Endothelial cell of umbilical vein (primary cell): Measurements from ENCODE around the gene MUC20.
"Not testable (repeated sequence)": the region's sequence is repeated elsewhere in the genome, so short reads cannot be mapped to it uniquely, and the experiment has no call there.

Source experiments
- EZH2 ChIP-seq: IDR thresholded peaks from 2 replicates; pipeline ENCODE4 v1.6.1; 2012; ENCODE audit warnings: borderline replicate concordance, low read depth, mild to moderate bottlenecking, moderate library complexity, low read length, inconsistent platforms; ENCODE audit not compliant: severe bottlenecking
- FOS ChIP-seq: IDR thresholded peaks from 2 replicates; pipeline ENCODE4 v1.6.1; 2011; ENCODE audit warnings: mild to moderate bottlenecking, low read length, moderate library complexity, borderline replicate concordance; ENCODE audit not compliant: insufficient read depth
- POLR2A ChIP-seq: IDR thresholded peaks from 2 replicates; pipeline ENCODE4 v1.6.1; 2012; ENCODE audit warnings: low read depth, mild to moderate bottlenecking, control low read depth, low read length
- POLR2AphosphoS5 ChIP-seq: IDR thresholded peaks from 2 replicates; pipeline ENCODE4 v1.6.1; 2012; ENCODE audit warnings: low read depth, mild to moderate bottlenecking, control low read depth, low read length, moderate library complexity; ENCODE audit not compliant: insufficient read depth
- TF ChIP-seq, protein P1 (sequence below), 2 donors: IDR thresholded peaks; 1 replicate in 1 of 2; 2 replicates in 1 of 2; pipeline ENCODE4 v1.5.1; 2011; ENCODE audit warnings: low read length in 2 of 2, mild to moderate bottlenecking in 2 of 2, moderate library complexity in 2 of 2, control low read depth in 1 of 2, inconsistent platforms in 1 of 2, low read depth in 1 of 2; ENCODE audit not compliant: insufficient read depth in 1 of 2; ENCODE audit errors: extremely low read depth in 1 of 2
- TF ChIP-seq, protein P2 (sequence below): IDR thresholded peaks from 2 replicates; pipeline ENCODE4 v1.6.1; 2011; ENCODE audit not compliant: insufficient read depth, insufficient read length

DNA sequence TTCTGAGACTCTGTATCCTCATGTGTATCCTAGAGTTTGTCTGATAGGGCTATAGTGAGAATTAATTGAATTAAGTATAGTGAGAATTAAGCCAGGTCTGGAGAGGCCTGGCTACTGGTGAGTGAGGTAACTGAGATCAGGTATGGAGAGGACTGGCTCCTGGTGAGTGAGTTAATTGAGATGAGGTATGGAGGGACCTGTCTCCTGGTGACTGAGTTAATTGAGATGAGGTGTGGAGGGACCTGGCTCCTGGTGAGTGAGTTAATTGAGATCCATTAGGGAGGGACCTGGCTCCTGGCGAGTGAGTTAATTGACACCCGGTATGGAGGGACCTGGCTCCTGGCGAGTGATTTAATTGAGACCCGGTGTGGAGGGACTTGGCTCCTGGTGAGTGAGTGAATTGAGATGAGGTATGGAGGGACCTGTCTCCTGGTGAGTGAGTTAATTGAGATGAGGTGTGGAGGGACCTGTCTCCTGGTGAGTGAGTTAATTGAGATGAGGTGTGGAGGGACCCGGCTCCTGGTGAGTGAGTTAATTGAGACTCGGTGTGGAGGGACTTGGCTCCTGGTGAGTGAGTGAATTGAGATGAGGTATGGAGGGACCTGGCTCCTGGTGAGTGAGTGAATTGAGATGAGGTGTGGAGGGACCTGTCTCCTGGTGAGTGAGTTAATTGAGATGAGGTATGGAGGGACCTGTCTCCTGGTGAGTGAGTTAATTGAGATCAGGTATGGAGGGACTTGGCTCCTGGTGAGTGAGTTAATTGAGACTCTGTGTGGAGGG is 10.5 kb upstream of the MUC20 start:
- TF ChIP-seq, protein P1, sequence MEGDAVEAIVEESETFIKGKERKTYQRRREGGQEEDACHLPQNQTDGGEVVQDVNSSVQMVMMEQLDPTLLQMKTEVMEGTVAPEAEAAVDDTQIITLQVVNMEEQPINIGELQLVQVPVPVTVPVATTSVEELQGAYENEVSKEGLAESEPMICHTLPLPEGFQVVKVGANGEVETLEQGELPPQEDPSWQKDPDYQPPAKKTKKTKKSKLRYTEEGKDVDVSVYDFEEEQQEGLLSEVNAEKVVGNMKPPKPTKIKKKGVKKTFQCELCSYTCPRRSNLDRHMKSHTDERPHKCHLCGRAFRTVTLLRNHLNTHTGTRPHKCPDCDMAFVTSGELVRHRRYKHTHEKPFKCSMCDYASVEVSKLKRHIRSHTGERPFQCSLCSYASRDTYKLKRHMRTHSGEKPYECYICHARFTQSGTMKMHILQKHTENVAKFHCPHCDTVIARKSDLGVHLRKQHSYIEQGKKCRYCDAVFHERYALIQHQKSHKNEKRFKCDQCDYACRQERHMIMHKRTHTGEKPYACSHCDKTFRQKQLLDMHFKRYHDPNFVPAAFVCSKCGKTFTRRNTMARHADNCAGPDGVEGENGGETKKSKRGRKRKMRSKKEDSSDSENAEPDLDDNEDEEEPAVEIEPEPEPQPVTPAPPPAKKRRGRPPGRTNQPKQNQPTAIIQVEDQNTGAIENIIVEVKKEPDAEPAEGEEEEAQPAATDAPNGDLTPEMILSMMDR (IDR thresholded peaks at IDR 0.05; ENCODE audit: extremely low read depth in 1 of 2, insufficient read depth in 1 of 2, low read depth in 1 of 2, low read length in 2 of 2): not testable (repeated sequence)
- TF ChIP-seq, protein P2, sequence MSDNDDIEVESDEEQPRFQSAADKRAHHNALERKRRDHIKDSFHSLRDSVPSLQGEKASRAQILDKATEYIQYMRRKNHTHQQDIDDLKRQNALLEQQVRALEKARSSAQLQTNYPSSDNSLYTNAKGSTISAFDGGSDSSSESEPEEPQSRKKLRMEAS: not testable (repeated sequence)
- TF ChIP-seq POLR2A, POLR2AphosphoS5, EZH2, FOS: not testable (repeated sequence)
